NCI-H1436 (cell line): Measurements from ENCODE around the gene FYN.
"Not testable (repeated sequence)": the region's sequence is repeated elsewhere in the genome, so short reads cannot be mapped to it uniquely, and the experiment has no call there.

Experiments
- DNase-seq: peaks from one replicate; lab custom pipeline; 2025; lab: John Stamatoyannopoulos, UW

FYN gene

GRCh38 chr6:111680811-111681609, 192.2 kb downstream of the FYN start:
- not testable (repeated sequence) for DNase-seq

DNA sequence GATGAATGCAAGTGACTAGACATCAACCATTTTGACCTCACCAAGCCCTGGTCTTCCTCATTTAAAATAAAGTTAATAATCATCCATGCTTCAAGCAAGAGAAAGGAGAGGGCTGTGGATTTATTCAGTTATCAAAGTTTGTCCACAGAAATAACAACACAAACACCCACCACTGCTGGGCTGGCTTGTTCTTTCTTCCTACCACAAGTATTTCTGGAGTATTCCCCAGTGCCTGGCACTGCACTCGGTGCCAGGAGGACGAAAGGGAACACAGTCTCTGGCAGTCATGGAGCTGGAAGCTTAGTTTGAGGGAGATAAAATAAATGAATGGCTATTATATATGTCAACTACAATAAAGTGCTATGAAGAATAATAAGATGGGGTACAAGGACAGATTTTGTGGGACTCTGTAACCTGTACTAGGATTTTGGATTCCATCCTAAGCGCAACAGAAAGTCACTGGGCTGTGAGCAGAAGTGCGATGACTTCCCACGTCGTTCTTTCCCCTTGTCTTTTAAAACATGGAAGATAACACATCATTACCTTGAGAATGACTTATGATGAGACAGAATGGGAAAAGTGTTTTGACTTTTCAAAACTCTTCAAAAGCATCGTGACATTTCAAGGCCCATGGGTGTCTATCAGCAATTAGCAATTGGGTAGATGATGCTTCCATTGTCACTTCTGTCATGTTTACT, 193.1 kb downstream of the FYN start:
- DNase-seq: no peak

DNA sequence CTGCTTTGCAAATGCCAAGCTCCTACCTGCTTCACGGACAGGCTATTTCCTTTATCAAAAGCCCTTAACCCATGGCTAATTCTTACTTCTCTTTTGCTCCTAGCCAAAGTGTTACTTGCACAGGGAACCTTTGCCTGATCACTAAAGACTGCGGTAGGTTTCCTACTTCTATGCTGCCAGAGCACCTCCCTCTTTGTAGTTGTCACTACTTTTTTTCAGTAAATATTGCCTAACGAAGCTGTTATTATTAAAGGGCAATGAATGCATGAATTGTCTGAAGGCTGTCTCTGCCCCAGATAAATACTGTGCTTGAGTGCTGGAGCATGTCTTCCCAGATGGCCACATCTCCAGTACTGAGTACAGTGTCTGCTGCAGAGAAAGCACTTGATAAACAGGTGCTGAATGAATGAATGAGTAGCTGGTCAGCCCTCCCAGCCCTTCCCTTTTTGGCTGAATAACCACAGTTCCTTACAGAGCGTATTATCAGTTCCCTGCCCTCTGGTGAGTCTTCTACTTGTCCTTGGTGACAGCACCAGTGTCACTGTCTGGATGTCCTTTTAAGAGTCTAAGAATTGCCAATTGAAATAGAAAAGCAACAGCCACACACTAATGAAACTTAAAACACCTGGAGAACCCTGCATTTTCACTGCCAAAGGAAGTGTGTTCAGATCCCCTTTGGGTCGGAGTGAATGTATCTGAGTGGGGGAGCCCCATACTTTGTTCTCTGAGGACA, 194.0 kb downstream of the FYN start:
- DNase-seq: no peak

DNA sequence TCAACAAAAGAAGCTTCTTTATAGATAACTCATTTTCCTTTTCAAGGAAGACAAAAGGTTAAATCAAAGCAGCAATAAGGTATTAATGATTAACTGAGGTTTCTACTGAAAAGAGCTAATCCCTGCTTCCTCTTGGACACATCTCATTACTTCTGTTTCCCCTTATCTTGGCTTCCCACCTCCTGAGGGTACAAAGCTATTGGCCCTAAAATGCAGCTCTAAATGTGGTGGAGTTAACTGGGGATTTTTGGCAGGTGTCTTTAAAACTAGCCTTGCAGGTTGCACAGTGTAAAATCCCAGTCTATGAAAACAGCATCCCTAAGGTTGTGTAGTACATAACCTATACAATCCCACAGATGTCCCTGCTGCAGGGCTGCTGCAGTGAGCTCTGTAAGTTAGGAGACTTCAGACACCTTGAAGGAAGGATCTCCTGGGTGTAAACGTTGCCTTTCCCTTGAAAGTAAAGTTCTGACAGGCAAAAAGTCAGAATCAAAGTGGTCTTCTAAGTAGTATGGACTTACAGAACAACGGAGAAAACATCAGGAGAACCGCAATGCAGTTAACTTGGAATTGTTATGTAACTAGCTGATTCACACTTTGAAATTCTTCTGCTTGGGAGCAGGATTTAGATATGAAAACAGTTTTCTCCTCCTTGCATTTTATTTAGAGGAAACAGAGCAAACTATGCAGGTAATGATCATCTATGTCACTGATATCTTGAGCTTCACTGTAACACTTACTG, 195.8 kb downstream of the FYN start:
- no peak for DNase-seq

DNA sequence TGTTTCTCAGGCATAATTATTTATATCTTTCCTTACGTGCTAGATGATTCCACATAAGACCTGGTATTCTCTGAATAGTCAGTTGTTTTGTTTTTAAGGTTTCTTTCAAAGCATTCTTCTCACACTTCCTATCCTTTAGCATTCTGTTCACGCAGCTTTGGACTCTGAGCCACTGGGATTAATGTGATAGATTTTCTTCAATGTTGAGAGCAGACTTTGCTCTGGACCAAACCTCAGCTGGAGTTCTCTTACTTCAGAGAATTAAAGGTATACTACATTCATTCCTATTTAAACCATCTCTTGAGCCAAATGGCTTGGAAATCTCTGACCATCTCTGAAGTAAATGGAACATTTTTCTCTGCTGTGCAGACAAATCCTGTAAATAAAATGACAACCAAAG, 196.9 kb downstream of the FYN start:
- no peak for DNase-seq

DNA sequence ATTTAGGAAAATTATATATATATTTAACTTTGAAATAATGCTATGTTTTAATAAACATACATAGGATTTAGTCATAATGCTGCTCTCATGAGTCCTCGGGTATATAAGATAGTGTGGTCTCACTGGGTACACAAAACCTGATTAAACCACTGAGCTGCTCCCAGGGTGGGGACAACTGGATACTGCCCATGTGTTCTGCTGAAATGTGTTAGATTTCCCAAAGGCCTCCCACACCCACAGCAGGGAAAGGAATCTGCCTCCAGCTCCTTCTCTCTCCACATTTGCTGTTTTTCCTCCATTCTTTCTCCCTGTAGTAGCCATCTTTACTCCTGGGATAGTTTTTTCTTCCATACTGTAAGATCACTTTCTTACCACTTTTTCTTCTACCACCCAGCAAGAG, 198.4 kb downstream of the FYN start:
- DNase-seq: no peak

GRCh38 chr6:111674413-111674812, 198.8 kb downstream of the FYN start:
- no peak for DNase-seq

DNA sequence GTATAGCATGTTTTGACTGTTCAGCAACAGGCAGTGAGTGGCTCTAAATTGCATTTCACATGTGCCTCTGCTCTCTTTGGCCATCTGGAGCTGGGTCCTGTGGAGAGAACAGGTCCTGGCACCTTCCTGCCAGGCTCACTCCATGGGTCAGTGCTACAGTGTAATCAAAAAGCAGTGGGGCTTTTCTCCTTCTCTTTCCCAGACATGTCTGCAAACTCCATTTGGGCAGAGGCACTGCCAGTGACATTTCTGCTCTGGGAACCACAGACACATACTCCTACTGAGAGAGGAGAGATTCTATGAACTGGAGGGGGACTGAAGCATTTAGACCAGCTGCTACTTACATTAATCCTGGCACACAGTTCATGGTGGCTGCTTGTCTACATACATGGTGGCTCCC, 199.3 kb downstream of the FYN start:
- no peak for DNase-seq

- no peak for DNase-seq
Observed at GRCh38 chr6:111673532-111673931, 199.7 kb downstream of the FYN start.

GRCh38 chr6:111672761-111673450, 200.3 kb downstream of the FYN start:
- no peak for DNase-seq

DNA sequence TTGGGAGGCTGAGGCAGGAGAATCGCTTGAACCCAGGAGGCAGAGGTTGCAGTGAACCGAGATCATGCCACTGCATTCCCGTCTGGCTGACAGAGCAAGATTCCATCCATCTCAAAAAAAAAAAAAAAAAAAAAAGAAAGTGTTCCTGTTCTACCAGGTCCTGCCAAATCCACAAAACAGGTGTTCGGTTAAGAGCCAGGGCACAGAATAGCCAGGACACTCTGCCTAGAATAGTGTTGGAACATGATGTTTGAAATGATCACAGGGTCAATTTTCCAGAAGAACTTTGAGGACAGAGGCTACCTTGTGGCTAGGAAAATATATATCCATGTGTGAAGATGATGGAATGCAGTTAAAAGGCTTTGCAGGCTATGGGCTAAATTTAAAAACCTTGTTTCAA, 203.9 kb downstream of the FYN start:
- no peak for DNase-seq

DNA sequence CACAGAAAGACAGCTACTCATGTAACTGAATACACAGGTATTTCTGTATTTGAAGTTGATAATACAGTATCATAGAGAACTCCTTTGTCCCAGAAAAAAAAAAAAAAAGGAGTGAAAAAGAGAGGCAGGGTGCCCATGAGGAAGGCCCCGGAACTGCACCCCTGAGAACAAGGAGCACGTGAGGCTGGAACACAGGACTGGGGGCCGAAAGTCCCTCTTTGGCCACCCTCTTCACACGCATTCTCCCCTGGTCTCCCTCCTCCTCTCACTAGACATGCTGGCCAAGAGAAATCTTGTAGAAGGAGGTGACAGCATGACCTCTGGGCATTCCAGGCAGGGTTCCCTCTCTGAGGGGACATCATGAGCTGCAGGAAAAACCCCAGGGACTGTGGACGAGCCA, 204.8 kb downstream of the FYN start:
- DNase-seq: no peak

DNA sequence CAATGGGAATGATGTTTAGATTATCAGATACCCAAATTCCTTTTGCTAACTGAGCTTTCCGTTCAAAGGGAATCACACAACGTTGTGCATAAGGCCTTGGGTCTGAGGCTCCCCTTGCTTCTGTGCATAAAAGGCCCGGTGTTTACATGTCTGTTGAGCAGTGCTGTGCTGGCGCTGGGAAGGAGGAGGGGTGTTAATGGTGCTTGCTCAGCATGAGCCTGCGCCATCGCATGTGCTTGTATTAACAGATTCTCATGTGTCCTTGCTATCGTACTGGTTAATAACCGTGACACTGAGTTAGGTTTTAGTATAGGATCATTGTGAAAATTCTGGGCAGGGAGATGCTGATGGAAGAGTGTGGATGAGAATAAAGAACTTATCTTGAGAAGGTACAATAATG, 205.3 kb downstream of the FYN start:
- DNase-seq: no peak

DNA sequence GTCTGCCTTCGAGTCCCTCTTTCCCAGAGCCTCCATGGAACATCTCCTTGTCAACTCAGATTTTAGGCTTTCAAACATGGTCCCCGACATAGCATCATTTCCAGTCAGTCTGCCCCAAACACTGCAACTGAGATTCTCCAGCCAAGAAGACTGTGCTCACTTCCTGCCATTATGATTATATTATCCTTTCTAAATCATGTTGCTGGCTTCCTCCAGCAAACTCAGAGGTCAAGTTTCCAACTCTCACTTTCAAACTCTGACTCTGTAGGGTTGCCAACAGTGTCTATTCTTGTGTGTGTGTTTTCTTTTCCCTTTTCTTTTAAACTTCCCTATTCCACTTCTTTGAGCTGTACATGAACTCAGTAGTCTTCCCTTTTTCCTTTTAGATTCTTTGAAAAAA, 206.4 kb downstream of the FYN start:
- no peak for DNase-seq

- DNase-seq: no peak
Observed at GRCh38 chr6:111664565-111665030, 208.7 kb downstream of the FYN start.

DNA sequence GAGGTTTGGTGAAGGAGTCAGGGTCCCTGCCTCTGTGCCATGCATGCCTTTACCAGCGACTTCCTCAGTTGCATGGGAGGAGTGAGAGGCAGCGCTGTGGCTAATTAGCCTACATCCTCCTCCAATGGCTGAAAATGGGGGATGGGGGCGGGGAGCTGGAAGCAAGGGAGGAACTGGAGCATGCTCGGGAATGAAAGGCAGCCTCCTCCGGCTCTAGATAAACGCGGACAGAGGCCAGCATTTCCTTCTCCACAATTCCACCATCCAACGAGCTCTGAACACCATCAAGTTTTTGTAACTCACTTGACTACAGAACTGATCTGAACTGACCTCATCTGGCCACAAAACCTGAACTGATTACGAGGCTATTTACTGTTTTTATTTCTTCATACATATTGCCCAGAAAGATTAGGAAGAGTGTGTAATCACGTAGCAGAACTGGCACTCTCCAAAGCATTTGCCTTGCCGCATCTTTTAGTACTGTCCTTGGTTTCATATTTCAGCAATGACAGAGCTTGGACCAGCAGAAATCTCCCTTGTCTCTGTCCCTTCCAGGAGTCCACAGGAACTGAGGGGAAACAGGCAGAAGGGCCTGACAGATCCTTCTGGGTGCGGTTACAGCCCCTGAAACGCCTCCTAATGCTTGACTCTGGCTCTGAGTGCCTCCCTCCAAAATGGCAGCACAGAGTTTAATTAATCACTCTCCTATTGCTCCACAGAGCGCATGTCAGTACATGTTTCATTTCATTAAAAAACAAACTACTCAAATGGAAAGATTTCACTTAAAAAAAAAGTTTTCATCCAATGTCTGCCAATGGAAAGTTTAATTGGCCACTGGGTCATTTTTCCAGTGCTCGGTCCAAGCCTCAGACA, 209.3 kb downstream of the FYN start:
- no peak for DNase-seq

- no peak for DNase-seq
Observed at GRCh38 chr6:111662794-111663593, 210.3 kb downstream of the FYN start.

- no peak for DNase-seq
Observed at GRCh38 chr6:111662072-111662793, 211.0 kb downstream of the FYN start.

DNA sequence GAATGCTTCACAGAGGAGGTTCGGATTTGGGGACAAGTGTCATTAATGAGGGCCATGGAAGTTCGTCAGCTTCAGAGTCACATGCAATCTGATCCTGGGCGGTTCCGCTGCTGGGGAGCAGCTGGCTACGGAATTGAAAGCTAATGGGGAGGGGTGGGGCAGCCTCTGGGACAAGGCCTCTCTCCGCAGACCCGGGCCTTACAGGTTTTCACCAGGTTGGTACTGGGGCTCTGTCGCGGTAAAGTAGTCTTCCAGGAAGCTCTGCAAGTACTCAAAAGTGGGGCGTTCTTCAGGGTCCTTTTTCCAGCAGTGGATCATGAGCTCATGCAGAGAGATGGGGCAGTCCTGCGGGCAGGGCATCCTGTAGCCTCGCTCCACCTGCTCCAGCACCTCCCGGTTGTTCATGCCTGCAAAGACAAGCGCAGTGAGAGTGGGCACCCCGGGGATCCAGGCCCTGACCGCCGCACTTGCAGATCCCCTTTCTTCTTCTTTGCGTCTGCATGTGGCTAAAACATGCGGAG, 211.7 kb downstream of the FYN start:
- DNase-seq: no peak
